K562 treated with DMSO at 1 percent for 12 hours (cell line): ENCODE results near the gene VNN1. TPM values are rescaled to one million over a fixed set of nuclear protein-coding genes. Genes with fewer than 3 reads are reported as not detected.

Experiments used
- total RNA-seq: library from RNA; unstranded; fragments of 300-600 nt; gene quantifications from 2 replicates; pipeline ENCODE4 v1.2.3, GENCODE V29; 2022; ENCODE audit not compliant: insufficient read depth

Gene VNN1, protein sequence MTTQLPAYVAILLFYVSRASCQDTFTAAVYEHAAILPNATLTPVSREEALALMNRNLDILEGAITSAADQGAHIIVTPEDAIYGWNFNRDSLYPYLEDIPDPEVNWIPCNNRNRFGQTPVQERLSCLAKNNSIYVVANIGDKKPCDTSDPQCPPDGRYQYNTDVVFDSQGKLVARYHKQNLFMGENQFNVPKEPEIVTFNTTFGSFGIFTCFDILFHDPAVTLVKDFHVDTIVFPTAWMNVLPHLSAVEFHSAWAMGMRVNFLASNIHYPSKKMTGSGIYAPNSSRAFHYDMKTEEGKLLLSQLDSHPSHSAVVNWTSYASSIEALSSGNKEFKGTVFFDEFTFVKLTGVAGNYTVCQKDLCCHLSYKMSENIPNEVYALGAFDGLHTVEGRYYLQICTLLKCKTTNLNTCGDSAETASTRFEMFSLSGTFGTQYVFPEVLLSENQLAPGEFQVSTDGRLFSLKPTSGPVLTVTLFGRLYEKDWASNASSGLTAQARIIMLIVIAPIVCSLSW
- not detected in 2 replicates for total RNA-seq

DNA sequence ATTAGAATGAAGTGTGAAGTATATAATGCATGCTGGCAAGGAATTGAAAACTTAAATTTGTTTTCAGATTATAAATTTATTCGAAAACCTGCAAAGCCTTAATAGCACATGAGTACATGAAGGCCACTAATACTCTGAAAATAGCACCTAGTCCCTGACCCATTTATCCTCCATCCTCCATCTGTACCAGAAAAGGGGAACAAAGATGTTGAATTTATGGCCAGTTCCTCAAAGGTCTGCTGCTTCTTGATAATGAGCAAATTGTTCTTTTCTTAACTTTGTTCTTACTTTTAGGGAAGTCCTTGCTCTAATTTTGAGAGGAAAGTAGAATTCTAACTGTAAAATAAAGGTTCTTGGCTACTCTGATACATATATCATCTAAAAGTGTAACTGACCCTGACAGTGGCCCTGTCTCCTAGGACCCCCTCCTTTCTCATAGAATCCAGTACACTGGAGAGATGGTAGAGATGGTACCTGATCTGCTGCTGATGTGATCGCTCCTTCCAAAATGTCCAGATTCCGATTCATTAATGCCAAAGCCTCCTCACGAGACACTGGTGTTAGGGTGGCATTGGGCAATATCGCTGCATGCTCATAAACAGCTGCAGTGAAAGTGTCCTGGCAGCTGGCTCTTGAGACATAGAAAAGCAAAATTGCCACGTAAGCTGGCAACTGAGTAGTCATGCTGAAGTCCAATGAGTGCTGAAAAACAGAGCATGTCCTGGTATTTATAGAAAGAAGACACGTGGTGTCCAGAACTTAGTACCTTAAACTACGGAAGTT, at the start of gene VNN1:
TSS of gene VNN1 (minus strand) at position 704 of the 783 bp plus-strand sequence. CDS start at position 684, 20 bp downstream.

DNA sequence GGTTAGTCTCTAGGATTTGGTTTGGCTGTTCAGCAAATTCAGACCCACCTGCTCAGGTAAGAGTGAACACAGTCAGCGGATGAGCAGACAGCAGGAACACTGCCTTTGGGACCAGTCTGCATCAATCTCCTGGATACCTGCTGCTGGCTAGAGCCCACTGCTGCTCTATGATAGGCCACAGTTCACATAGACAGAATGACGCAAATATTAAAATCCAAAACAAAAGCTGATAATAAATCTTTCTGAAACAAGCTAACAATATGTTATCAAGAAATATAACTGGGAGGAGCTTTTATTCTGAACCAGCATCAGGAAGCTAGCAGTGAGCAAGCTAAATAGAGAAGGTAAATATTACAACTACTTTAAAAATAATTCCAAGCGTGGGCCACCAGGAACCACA, 54.8 kb downstream of the VNN1 start, which contains the start of gene TAAR1:
TSS of gene TAAR1 (minus strand) at position 101 of the 400 bp plus-strand sequence. CDS start 13,179 bp downstream, outside the sequence.

Other genes with a start within 250 kb of the VNN1 start
- 10.3 and 26.9 TPM in 2 replicates for gene STX7, start 200.9 kb downstream of the VNN1 start, total RNA-seq
- gene TAAR9, start 175.8 kb downstream of the VNN1 start, total RNA-seq = not detected in 2 replicates
- not detected in 2 replicates for gene TAAR8, start 161.4 kb downstream of the VNN1 start, total RNA-seq
- not detected in 2 replicates for gene TAAR6, start 143.7 kb downstream of the VNN1 start, total RNA-seq
- gene TAAR5, start 124.3 kb downstream of the VNN1 start, total RNA-seq = not detected in 2 replicates
- gene TAAR2, start 89.8 kb downstream of the VNN1 start, total RNA-seq = not detected in 2 replicates
- not detected in 2 replicates for gene TAAR1, start 54.9 kb downstream of the VNN1 start, total RNA-seq
- 0.99 TPM in 1 of 2 replicates, not detected in the other for gene VNN2, start 43.8 kb upstream of the VNN1 start, total RNA-seq
- 9.0 and 18.7 TPM in 2 replicates for gene SLC18B1, start 84.6 kb upstream of the VNN1 start, total RNA-seq
- 5,556 and 7,701 TPM in 2 replicates for gene RPS12, start 100.5 kb upstream of the VNN1 start, total RNA-seq